HUDEP-2 (cell line): ENCODE results near the gene CDC42EP4.

Experiments used
- DNase-seq, 76 experiments: peaks; one replicate each; lab custom pipeline; 2025; ENCODE audit not compliant: unreplicated experiment in 76 of 76; lab: John Stamatoyannopoulos, UW

CDC42EP4 gene, protein sequence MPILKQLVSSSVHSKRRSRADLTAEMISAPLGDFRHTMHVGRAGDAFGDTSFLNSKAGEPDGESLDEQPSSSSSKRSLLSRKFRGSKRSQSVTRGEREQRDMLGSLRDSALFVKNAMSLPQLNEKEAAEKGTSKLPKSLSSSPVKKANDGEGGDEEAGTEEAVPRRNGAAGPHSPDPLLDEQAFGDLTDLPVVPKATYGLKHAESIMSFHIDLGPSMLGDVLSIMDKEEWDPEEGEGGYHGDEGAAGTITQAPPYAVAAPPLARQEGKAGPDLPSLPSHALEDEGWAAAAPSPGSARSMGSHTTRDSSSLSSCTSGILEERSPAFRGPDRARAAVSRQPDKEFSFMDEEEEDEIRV

DNA sequence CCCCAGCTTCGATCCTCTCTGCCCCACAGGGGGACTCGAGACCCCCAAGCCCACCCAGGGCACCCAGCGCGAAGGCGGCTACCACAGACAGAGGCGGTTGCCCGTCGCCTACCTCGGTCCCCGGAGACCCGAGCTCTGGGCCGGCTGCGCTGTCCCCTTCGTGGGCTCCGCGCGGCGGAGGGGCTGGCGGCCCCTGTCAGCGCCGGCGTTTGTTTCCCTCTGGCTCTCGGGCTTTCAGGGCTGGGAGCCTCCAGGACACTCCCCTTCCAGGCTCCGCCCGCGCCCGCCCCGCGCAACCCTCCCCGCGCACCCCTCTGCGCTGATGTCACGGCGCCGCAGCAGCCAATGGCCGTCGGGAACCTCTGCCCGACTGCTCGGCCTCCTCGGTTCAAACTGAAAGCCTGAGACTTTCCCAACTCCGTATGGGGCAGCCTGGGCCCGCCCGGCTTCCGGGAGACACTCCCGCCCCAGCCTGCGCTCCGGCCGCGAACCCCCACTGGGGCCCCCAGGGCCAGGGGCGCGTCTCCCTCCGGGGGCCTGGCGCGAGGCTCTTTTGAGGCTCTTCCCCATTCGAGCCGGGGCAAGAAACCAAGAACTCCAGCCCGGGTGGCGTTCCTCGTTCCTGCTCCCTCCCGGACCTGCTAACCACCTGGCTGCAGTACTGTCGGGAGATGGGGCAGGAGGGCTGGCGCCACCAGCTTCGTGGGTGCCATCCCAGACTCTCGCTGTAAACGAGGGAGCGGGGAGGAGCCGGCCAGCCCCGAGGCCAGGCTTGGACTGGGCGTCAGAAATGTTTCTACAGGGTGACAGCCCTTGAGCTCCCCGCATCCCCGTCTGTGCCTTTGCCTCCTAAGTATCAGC lies at the start of gene CDC42EP4:
CDC42EP4 (minus strand) TSS at position 221 of the 861 bp plus-strand sequence. CDS start 25,501 bp downstream, outside the sequence.
- peak in 75 of 76 experiments; percentile 21 to 96 (median 85) for DNase-seq

DNA sequence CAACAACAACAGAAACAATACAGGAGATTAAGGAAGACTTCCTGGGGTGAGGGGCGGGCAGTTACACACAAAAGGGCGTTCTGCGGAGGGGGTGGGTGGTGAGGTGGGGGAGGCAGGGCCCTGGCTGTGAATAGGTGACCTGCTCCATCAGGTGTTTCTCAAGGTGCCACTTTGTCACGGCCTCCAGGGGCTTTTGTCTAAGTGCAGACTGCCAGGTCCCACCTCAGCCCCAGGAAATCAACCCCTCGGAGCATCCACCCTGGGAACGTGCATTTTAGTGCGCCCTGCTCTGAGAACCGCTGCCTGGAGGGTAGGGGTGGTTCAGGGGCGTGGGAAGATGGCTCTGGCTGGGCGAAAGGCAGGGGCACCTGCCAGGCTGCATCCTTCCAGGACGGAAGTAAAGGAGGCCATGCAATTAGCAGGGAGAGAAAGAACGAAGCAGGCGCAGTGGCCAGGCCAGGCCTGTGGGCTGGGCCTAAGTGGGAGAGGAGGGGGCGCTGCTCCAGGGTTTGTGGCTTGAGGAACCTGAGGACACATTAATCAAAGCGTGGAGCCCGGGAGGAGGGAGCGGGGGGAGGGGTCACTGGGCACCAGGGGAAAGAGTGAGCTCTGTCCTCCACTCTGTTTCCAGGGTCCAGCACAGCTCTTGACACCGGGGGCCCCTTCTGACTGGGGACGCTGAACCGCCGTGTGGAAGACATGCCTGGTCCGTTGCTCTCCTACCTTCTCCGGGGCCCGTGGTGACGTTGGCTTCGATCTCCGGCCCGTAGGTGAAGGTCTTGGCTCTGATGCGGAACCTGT lies 49.4 kb upstream of the CDC42EP4 start:
- DNase-seq: no peak

DNA sequence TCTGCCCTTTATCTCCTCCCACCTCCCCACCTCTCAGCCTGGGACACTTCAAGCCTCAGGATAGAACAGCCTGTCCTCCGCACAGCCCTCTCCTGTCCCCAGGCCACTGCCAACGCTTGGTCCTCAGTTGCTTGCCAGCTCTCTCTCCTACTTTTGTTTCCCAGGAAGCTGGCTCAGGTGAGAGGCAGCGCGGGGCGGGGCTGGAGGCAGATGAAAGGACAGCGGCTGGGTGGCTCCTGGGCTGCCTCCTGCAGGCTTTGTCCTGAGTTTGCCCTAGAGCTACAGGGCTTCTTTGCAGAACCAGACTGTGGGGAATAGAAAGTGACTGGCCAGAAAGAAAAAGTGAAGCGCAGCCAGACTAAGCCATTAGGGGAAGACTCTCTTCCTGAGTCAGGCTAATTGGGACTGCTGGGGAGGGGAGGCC lies 48.2 kb upstream of the CDC42EP4 start:
- DNase-seq: no peak

DNA sequence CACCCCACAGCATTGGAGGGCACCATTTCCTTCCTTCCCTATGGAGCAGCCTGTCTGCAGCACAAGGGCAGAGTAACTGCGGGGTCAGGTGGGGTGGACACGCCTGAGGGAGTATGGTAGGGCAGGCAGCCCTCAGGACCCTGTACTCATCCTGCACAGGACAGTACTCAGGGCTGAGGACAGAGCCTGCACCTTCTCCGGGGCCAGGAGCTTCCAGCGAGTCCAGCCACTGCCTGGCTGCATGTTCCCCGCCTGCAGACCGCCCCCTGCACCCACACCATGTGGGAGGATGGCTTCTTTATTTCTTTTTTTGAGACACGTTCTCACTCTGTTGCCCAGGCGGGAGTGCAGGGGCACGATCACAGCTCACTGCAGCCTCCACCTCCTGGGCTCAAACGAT lies 47.6 kb upstream of the CDC42EP4 start:
- no peak for DNase-seq

DNA sequence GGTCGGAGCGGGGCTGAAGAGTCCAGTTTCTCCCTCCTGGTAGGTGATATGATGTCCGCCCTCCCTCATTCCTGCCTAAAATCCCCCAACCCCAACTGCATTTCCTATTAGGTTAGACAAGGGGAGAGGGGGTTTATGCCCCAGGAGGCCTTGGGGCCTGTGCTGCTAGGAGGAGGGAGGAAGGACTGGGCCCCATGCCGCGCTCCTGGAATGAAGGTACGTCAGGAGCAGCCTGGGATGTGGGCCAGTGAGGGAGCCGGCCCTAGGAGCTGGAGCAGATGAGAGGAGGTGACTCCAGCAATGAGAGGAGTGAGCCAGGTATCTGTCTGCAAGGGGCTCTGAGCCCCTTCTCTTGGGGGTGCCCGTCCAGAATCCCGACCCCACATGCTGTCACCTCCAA lies 46.9 kb upstream of the CDC42EP4 start:
- no peak for DNase-seq

DNA sequence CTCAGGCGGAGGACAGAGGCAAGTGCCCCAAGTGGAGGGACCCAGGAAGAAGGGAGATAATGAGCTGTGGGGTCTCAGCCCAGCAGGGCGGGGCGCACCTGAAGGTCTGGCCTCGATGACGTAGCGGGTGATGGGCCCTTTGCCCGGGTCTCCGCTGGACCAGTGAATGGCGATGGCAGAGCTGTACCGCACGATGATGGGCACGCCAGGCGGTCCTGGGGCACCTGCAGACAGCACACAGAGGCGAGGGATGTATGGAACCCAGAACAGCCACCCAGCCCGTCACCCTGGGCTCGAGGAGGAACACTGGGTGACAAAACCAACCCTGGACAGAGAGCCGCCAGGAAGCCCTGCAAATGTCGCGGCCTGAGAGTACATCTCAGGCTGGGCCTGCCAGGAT lies 46.2 kb upstream of the CDC42EP4 start:
- DNase-seq: no peak

DNA sequence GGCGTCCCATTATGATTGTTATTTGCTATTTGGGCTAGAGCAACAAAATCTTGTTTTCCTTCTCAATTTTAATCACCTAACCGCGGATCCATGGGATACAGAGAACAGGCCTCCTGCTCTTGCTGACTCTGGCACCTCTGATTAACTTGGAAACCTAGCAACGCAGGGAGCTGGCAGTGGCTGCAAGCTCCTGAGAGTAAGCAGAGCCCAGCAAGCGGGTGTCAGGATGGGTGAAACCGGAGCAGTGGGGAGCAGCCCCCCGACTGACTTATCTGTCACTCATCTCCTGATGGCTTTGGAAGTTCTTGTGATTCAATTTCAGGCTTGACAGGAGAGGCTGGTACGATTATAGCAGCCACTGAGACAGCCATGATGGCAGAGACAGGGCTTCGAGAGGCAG lies 45.5 kb upstream of the CDC42EP4 start:
- no peak for DNase-seq

DNA sequence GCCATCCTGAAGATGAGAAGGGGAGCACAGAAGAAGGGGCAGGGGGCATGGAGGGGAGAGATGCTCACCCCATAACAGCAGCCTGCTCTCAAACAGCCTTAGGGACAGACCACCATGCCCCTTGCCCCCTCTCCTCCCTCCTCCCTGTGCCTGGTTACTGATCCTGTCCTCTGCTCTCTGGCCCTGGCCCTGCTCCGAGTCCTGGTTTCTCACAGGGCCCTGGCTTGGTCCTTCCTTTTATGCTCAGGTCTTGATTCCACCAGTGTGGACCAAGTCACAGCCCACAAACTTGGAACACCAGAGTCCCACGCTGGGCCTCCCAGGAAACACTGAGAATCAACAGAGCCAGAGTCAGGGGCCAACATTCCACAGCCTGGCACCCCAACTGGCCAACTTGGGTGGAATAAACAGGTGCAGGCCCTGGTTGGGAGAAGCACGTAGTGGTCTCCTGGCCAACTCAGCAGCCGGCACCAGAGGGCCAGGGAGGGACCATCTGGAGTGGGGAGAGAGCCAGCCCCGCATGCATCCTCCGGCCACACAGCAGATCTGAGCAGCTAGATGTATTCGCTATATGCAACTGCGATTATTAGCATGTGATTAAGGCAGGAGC lies 44.9 kb upstream of the CDC42EP4 start:
- DNase-seq: no peak

DNA sequence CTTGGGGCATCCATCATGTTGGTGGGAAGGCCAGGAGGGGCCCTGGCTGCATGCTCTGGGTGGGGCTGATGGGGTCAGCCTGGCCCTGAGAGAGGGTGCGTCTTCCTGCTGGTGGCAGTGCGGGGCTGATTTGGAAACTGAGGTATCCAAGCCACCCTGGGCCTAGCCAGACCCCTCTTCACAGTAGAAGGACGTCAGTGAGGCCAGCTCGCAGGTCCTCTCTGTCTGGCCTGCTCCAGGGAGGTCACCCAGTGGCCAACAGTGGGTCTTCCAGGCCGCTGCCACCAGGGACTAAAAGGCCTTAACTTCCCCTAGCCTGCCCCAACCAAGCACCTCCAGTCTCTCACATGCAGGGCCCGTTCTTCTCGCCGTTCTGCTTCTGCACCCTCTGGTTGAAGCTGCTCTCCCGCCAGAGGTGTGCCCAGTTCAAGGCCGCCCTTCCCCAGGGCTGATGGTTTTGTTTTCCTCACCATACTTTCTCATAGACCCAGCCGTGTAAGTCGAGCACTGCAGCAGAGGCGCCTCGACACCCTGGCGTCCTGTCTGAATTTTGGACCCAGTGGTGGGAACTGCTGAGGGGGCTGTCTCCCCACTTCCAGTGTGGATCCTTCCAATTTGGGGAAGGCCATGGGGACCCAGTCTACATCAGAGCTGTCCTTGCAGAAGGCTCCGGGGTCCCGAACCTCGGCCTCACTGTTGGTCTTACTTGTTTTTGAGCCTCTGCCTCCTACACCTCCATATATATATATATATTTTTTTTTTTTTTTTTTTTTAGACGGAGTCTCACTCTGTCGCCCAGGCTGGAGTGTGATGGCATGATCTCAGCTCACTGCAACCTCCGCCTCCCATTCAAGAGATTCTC lies 42.9 kb upstream of the CDC42EP4 start:
- DNase-seq: no peak

DNA sequence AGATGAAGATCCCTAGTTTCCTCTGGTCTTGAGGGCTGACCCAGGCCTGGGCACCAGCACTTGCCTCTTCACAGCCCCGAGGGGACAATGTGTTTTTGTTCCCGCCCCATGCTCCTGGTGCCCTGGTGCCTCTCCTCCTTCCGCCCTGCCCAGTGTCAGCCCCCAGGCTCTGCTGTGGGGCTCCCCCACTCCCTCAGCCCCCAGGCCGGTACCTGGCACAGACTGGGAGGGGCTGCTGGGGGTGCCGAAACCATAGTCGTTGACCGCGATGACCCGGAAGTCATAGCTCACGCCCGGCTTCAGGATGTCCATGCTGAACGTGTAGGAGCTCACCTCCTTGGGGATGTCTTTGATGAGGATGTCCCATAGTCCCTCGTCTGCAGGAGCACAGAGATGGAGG lies 40.5 kb upstream of the CDC42EP4 start:
- no peak for DNase-seq

DNA sequence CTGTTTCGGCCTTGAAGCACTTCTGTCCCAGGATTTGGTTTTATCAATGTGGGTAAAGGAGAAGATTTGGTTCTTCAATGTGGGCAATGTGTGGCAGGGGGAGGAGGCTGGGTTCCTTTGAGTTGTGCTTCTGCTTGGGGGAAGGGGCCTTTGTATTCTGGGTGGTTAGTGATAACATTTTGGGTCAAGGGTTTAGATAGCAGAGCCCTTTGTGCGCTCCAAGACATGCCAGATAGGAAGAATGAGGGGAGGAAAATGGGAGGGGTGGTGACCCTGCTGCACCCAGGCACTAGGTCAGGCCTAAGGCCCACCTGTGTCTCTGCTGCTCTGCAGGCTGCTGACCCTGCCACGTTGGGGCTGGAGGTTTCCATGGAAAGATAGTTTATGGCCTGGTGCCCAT lies 40.0 kb upstream of the CDC42EP4 start:
- DNase-seq: no peak

DNA sequence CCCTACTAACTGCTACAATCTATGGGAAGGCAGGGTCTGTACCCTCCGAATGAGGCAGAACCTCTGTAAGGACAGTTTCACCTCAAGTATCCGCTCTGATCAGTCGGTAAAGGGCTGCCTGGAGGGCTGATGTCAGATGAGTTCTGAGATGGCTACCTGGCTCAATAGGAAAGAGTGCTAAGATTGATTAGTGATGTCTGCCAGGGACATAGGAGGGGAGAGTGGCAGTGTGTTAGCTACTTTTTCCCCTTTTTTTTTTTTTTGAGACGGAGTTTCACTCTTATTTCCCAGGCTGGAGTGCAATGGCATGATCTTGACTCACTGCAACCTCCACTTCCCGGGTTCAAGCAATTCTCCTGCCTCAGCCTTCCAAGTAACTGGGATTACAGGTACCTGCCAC lies 39.1 kb upstream of the CDC42EP4 start:
- DNase-seq: no peak

DNA sequence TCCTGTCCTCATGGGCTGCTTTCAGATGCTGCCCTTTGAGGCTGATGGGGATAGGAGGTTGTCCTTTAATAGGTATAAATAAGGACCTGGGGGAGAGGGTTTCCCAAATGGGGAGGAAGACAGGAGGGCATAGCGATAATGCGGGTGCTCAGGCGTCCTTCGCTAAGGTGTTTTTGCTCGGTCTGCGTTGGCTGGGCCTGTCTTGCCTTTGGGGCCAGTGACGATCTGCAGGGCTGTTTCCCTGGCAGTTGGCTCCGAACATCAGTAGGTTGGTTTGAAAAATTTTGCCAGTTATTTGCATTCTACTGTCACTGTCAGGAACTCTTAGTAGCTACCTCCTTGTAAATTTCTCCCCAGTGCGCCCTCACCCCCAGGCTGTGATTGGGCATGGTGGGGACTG lies 37.8 kb upstream of the CDC42EP4 start:
- DNase-seq: no peak

DNA sequence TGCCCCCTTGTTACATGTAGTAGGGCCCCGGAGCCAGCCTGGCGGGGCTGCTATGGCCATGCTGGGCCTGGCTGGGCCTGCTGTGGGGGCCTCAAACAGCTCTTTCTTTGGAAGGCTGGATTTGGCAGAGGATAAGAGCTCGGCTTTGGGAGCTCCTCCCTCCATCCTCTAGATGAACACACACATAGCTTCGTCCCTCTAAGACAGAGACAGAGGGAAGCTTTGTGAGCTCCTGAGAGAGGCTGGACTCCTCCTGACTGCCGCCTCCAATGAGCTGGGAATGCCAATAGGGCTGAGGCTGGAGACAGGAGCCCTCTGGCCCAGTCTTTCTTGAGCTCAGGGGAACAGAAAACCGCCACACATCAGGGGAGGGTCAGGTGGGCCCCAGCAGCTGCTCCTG lies 37.3 kb upstream of the CDC42EP4 start:
- no peak for DNase-seq

DNA sequence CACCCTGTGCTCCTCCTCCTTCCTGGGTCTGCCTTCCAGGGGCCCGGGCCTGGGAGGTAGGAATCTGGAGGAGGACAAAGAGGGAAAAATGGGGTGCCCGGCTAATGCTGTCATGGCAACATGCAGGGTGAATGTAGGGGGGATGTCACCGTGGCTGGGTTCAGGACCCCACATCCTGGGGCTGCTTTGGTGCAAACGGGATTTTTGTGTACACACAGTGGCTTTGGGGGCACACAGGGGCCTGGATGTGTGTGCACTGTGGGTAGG lies 37.0 kb upstream of the CDC42EP4 start:
- no peak for DNase-seq

DNA sequence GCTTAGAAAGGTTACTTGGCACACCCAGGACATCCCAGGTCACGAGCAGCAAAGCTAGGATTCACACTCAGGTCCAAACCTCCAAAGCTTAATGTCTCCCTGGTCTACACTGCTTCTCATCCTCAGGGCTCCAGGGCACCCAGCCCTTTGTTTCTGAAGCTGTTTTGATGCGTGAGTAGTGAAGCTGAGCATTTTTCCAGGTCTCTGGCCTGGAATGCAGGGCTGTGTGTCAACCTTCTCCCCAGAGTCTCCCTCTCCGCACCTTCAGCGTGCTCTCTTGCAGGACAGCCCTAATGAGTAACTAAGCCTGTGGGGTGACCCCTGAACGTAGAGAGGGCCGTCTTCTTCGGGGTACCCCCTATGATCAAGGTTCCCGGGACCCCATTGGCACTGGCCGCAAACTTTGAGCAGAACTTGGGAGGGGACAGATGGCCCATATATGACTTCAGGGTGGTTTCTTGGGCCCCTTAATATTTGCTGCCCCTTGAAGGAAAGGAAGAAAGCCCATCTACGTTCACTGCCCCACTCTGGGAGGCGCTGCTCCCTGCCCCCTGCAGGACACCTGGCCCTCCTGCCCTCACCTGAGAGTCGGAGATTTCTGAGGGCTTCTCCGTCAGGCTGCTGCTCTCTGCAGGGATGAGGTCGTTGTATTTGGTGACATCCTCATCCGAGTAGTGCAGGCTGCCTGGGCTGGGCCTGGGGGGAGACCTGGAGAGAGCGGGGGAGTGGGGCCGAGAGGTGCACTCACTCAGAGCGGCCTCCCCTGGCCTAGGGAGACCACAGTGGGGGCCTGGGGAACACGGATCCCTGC lies 36.4 kb upstream of the CDC42EP4 start:
- DNase-seq: no peak

DNA sequence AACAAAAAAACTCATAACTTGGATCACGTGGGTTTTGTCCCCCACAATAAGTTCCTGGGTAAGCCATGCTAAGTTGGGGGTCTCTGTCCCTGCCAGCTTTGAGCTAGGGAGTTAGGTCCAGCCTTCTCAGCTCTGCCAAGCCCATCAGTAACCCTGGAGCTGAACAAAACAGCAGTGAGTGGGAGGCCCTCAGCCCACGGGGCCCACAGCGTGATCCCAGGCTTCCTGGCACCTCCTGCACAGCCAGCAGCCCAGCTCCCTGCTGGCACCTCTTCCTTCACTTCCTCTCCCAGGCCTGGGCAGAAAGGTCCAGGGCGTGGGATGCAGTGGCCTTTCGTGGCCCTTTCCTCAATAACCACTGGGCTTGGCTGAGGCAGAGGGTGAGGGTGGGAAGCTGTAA lies 35.5 kb upstream of the CDC42EP4 start:
- DNase-seq: no peak

DNA sequence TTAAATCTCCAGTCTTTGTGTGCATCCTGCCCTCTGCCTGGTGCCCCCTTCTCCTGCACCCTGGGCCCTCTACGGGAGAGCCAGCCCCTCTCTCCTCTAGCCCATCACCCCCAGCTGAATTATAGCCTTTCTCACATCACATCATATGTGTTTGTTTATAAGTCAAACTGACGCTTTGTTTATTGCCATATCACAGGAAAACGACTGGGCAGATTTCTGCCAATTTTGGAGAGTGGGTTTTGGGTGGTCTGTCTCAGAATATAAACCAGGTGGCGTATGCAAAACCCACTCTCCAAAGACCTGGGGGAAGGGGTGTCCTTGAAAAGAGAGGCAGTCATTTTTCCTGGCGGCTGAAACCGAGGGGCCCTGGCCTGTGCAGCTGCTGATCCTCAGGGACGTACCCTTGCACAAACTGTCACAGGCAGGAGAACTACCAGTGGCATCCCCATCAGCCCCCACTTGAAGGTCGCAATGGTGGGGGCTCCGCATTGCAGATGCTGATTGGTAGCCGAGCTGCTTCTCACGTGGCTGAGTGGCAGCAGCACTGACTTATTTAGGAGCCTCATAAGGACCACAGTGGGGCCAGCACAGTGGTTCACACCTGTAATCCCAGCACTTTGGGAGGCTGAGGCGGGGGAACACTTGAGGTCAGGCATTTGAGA lies 34.8 kb upstream of the CDC42EP4 start:
- no peak for DNase-seq
